Effector CD4-positive, alpha-beta T cell (primary cell): ENCODE measurements around the gene C12orf76.

Experiments
- DNase-seq: peaks from one replicate; pipeline ENCODE4 v3.0.0-alpha.2; 2020

The C12orf76 gene

GRCh38 chr12:109993091-109993490 is 55.2 kb downstream of the C12orf76 start:
- no peak for DNase-seq

GRCh38 chr12:109991586-109991985 is 56.7 kb downstream of the C12orf76 start:
- DNase-seq: no peak
